GM23338 (cell line): Measurements from ENCODE around the gene EVL. TPM values are rescaled to one million over a fixed set of nuclear protein-coding genes. Genes with fewer than 3 reads are reported as not detected.

Experiments used
- ATAC-seq: fragments of 200-7000 bp; cut with Tn5 transposase; 3 replicates; pipeline ENCODE4 v1.9.1; 2020
- DNase-seq: peaks from one replicate; pipeline ENCODE4 v3.0.0-alpha.2; 2015; ENCODE audit warnings: low spot score
- H2AFZ ChIP-seq: fragments of 200-600 bp; sonication (generic); 2 replicates; pipeline ENCODE4 v1.8.0; 2016; ENCODE audit warnings: antibody characterized with exemption, mild to moderate bottlenecking, moderate library complexity
- H3F3A ChIP-seq: fragments of 200-600 bp; sonication (generic); replicated peaks from 2 replicates; pipeline ENCODE4 v1.8.0; 2017; ENCODE audit warnings: antibody characterized with exemption, mixed run types, low read depth
- H3K27ac ChIP-seq: fragments of 200-600 bp; sonication (generic); 2 replicates; pipeline ENCODE4 v1.6.1; 2016; ENCODE audit warnings: low read depth
- H3K27me3 ChIP-seq: fragments of 200-600 bp; sonication (generic); 2 replicates; pipeline ENCODE4 v1.8.0; 2016; ENCODE audit warnings: mild to moderate bottlenecking, mixed run types, moderate library complexity; ENCODE audit not compliant: insufficient read depth
- H3K36me3 ChIP-seq: fragments of 200-600 bp; sonication (generic); 2 replicates; pipeline ENCODE4 v1.8.0; 2016; ENCODE audit warnings: mild to moderate bottlenecking; ENCODE audit not compliant: insufficient read depth
- H3K4me1 ChIP-seq: fragments of 200-600 bp; sonication (generic); 2 replicates; pipeline ENCODE4 v1.8.0; 2016; ENCODE audit warnings: mild to moderate bottlenecking, moderate library complexity; ENCODE audit not compliant: insufficient read depth
- H3K4me2 ChIP-seq: fragments of 200-600 bp; sonication (generic); 2 replicates; pipeline ENCODE4 v1.7.1; 2017; ENCODE audit warnings: mixed run types
- H3K4me3 ChIP-seq: fragments of 200-600 bp; sonication (generic); 2 replicates; pipeline ENCODE4 v1.6.1; 2016; ENCODE audit warnings: mixed run types
- H3K79me2 ChIP-seq: fragments of 200-600 bp; sonication (generic); replicated peaks from 2 replicates; pipeline ENCODE4 v1.8.0; 2017; ENCODE audit warnings: mild to moderate bottlenecking; ENCODE audit not compliant: insufficient read depth
- H3K9me2 ChIP-seq: fragments of 200-600 bp; sonication (generic); 2 replicates; pipeline ENCODE4 v1.8.0; 2017; ENCODE audit not compliant: insufficient read depth
- H4K20me1 ChIP-seq: fragments of 200-600 bp; sonication (generic); replicated peaks from 2 replicates; pipeline ENCODE4 v1.8.0; 2017; ENCODE audit warnings: mild to moderate bottlenecking; ENCODE audit not compliant: insufficient read depth
- H3K27ac Mint-ChIP-seq: 2 replicates; pipeline ENCODE4 v1.8.0; 2020; ENCODE audit warnings: inconsistent platforms, mild to moderate bottlenecking, moderate library complexity, mixed read lengths
- H3K27me3 Mint-ChIP-seq: 3 replicates; pipeline ENCODE4 v1.8.0; 2022; ENCODE audit warnings: low read depth, mild to moderate bottlenecking, moderate library complexity, mixed read lengths, inconsistent platforms; ENCODE audit not compliant: insufficient read depth, poor library complexity
- H3K36me3 Mint-ChIP-seq: 3 replicates; pipeline ENCODE4 v1.8.0; 2021; ENCODE audit warnings: low read depth, mild to moderate bottlenecking, inconsistent platforms, moderate library complexity, mixed read lengths
- H3K4me1 Mint-ChIP-seq: 3 replicates; pipeline ENCODE4 v1.8.0; 2020; ENCODE audit warnings: mild to moderate bottlenecking, inconsistent platforms, mixed read lengths
- H3K4me3 Mint-ChIP-seq: 3 replicates; pipeline ENCODE4 v1.8.0; 2021; ENCODE audit warnings: moderate library complexity, mild to moderate bottlenecking, inconsistent platforms, mixed read lengths
- H3K9me3 Mint-ChIP-seq: 3 replicates; pipeline ENCODE4 v1.8.0; 2020; ENCODE audit warnings: moderate library complexity, mild to moderate bottlenecking, inconsistent platforms, mixed read lengths
- CREB1 ChIP-seq: fragments of 250-450 bp; sonication (Bioruptor Pico); IDR thresholded peaks from 2 replicates; pipeline ENCODE4 v1.5.0; 2020; ENCODE audit warnings: low read depth, mild to moderate bottlenecking, moderate library complexity
- EZH2phosphoT487 ChIP-seq: fragments of 200-600 bp; sonication (generic); IDR thresholded peaks from one replicate; pipeline ENCODE4 v1.8.1; 2018; ENCODE audit warnings: antibody characterized with exemption; ENCODE audit not compliant: unreplicated experiment
- NANOG ChIP-seq: IDR thresholded peaks from 2 replicates; pipeline ENCODE4 v1.6.1; 2016; ENCODE audit warnings: antibody characterized with exemption, borderline replicate concordance
- POLR2AphosphoS5 ChIP-seq: IDR thresholded peaks from 2 replicates; pipeline ENCODE4 v1.6.1; 2016; ENCODE audit warnings: antibody characterized with exemption, low read depth
- REST ChIP-seq: IDR thresholded peaks from one replicate; pipeline ENCODE4 v1.6.1; 2018; ENCODE audit warnings: antibody characterized with exemption; ENCODE audit not compliant: unreplicated experiment
- STAT1 ChIP-seq: IDR thresholded peaks from one replicate; pipeline ENCODE4 v1.6.1; 2016; ENCODE audit warnings: antibody characterized with exemption; ENCODE audit not compliant: unreplicated experiment
- ZNF114 ChIP-seq: fragments of 250-450 bp; sonication (Bioruptor Pico); IDR thresholded peaks from 2 replicates; pipeline ENCODE4 v1.5.0; 2020; ENCODE audit warnings: mild to moderate bottlenecking, moderate library complexity
- ZNF331 ChIP-seq: fragments of 250-450 bp; sonication (Bioruptor Pico); IDR thresholded peaks from 2 replicates; pipeline ENCODE4 v1.5.0; 2020; ENCODE audit warnings: low read depth, mild to moderate bottlenecking, moderate library complexity
- ZNF462 ChIP-seq: fragments of 250-450 bp; sonication (Bioruptor Pico); IDR thresholded peaks from 2 replicates; pipeline ENCODE4 v1.5.0; 2020; ENCODE audit warnings: mild to moderate bottlenecking, moderate library complexity
- polyA plus RNA-seq: library from polyadenylated mRNA; unstranded; fragments of >200 nt; fragmentation: Nextera tagmentation; extraction: Ambion mirVana; gene quantifications from 2 replicates; pipeline ENCODE4 v1.2.1, GENCODE V29; 2016
- total RNA-seq: library from RNA; depleted of rRNA; stranded (reverse); fragments of >200 nt; shearing (Covaris generic); gene quantifications from 2 replicates; pipeline ENCODE4 v1.2.3, GENCODE V29; 2014
- TF ChIP-seq, protein P1 (sequence below): IDR thresholded peaks from 2 replicates; pipeline ENCODE4 v1.6.1; 2016; ENCODE audit warnings: antibody characterized with exemption

Gene EVL
- total and polyA plus RNA-seq, 2 experiments from 2014 or later, result 28.2 to 50.5 TPM

- TF ChIP-seq ZNF114 (CRISPR knock-in tag) (no peak), NANOG (no peak), ZNF331 (no peak), STAT1 (no peak)
These were observed 4.1 kb downstream of the EVL start (continued) for GRCh38 chr14:100069161-100069800.

- no peak overlapping the region for H3K4me2 ChIP-seq
- no peak for TF ChIP-seq POLR2AphosphoS5
- no peak for TF ChIP-seq NANOG
- TF ChIP-seq CREB1 (CRISPR knock-in tag), result no peak
- TF ChIP-seq ZNF462 (CRISPR knock-in tag), result no peak
- TF ChIP-seq, protein P1, sequence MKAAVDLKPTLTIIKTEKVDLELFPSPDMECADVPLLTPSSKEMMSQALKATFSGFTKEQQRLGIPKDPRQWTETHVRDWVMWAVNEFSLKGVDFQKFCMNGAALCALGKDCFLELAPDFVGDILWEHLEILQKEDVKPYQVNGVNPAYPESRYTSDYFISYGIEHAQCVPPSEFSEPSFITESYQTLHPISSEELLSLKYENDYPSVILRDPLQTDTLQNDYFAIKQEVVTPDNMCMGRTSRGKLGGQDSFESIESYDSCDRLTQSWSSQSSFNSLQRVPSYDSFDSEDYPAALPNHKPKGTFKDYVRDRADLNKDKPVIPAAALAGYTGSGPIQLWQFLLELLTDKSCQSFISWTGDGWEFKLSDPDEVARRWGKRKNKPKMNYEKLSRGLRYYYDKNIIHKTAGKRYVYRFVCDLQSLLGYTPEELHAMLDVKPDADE, result no peak
- no peak for TF ChIP-seq STAT1
- TF ChIP-seq EZH2phosphoT487, result no peak
- TF ChIP-seq ZNF331, result no peak
- no peak for TF ChIP-seq REST
- no peaks in the 10 kb centered on the region; the same call in 2 of the 3 replicates for H3K36me3 Mint-ChIP-seq
- H3K4me3 Mint-ChIP-seq, result no peak overlapping the region
- no peak overlapping the region for H3K4me3 ChIP-seq
- no peaks in the 10 kb centered on the region for H3K9me2 ChIP-seq
- DNase-seq, result no peak
- H3K27ac ChIP-seq, result no peak overlapping the region
- no peak overlapping the region for H3K27ac Mint-ChIP-seq
- ATAC-seq, result no peak
- H3K9me3 Mint-ChIP-seq, result no peaks in the 10 kb centered on the region
- H2AFZ ChIP-seq, result no peak overlapping the region
- H3K27me3 Mint-ChIP-seq, result peaks cover 8% of the 10 kb centered on the region
- H3K4me1 ChIP-seq, result no peaks in the 10 kb centered on the region
- H3K27me3 ChIP-seq, result no peaks in the 10 kb centered on the region
- H3K4me1 Mint-ChIP-seq, result peaks cover 26% of the 10 kb centered on the region
- H3F3A ChIP-seq, result no peaks in the 10 kb centered on the region
- H4K20me1 ChIP-seq, result peaks cover 4% of the 10 kb centered on the region
- H3K36me3 ChIP-seq, result no peaks in the 10 kb centered on the region
- H3K79me2 ChIP-seq, result no peaks in the 10 kb centered on the region
These were observed 5.1 kb downstream of the EVL start for GRCh38 chr14:100070310-100070709.
